Stomach (tissue), 19 donors: ENCODE data around the gene DACT2. TPM values are rescaled to one million over a fixed set of nuclear protein-coding genes. Genes with fewer than 3 reads are reported as not detected.
A peak's percentile ranks its signal among the peaks of the same experiment; 100 is the strongest.

Experiments used
- DNase-seq, 2 donors: peaks; one replicate each; pipeline versions ENCODE4 v3.0.0 to v3.0.0-alpha.2; 2013 to 2019
- H3K27ac ChIP-seq, 5 donors: fragments of 200-600 bp in 4 of 5; sonication (generic) in 4 of 5; one replicate each; pipeline ENCODE4 v1.5.1; 2013 to 2019; ENCODE audit warnings: mild to moderate bottlenecking in 1 of 5, moderate library complexity in 1 of 5
- H3K27me3 ChIP-seq, 3 donors: fragments of 200-600 bp; sonication (generic); one replicate each; pipeline ENCODE4 v1.5.1; 2017 to 2019; ENCODE audit warnings: mixed run types in 1 of 3
- H3K36me3 ChIP-seq, 4 donors: fragments of 200-600 bp; sonication (generic); 1 replicate in 3 of 4; 2 replicates in 1 of 4; pipeline ENCODE4 v1.5.1; 2016 to 2019
- H3K4me1 ChIP-seq, 4 donors: fragments of 200-600 bp; sonication (generic); one replicate each; pipeline ENCODE4 v1.5.1; 2016 to 2019
- H3K4me3 ChIP-seq, 4 donors: fragments of 200-600 bp; sonication (generic) in 3 of 4; one replicate each; pipeline ENCODE4 v1.5.1; 2016 to 2019; ENCODE audit warnings: mild to moderate bottlenecking in 1 of 4
- H3K9me3 ChIP-seq, 4 donors: fragments of 200-600 bp; sonication (generic); one replicate each; pipeline ENCODE4 v1.5.1; 2016 to 2019
- CTCF ChIP-seq, 7 experiments: fragments of 450-650 bp in 4 of 7; fragments of 200-600 bp in 3 of 7; sonication (generic) in 3 of 7; IDR thresholded peaks; one replicate each; pipeline ENCODE4 v1.5.1; 2016 to 2019; ENCODE audit warnings: antibody characterized with exemption in 7 of 7, control low read depth in 2 of 7, mild to moderate bottlenecking in 1 of 7
- EP300 ChIP-seq: sonication (generic); formaldehyde crosslinking; IDR thresholded peaks from one replicate; pipeline ENCODE4 v1.6.1; 2017; ENCODE audit warnings: antibody characterized with exemption
- POLR2A ChIP-seq, 4 donors: fragments of 450-650 bp; IDR thresholded peaks; one replicate each; pipeline ENCODE4 v1.6.1; 2016; ENCODE audit warnings: antibody characterized with exemption in 4 of 4, control low read depth in 2 of 4, mild to moderate bottlenecking in 1 of 4, moderate library complexity in 1 of 4
- POLR2AphosphoS5 ChIP-seq, 3 donors: sonication (generic); formaldehyde crosslinking; IDR thresholded peaks; one replicate each; pipeline ENCODE4 v1.6.1; 2016; ENCODE audit warnings: antibody characterized with exemption in 3 of 3
- WGBS, 5 donors: extraction: QIAGEN DNeasy Blood & Tissue Kit in 3 of 5; methylation state at CpG; one replicate each; pipeline versions ENCODE4 v1.1.5 to v1.1.7; 2013 to 2018; 5-methylcytosine and 5-hydroxymethylcytosine counted together
- intact Hi-C: fragments of 100-400 bp; cut with DNase I; formaldehyde crosslinking; loops from one replicate; pipeline ENCODE4 v1.15.1; 2023; ENCODE audit warnings: low total_unique reads
- long read RNA-seq, 10 donors: transcript quantifications; one replicate each; lab custom pipeline, GENCODE V29; 2026
- polyA plus RNA-seq, 3 donors: library from polyadenylated mRNA; stranded (reverse); fragments of 200-250 nt; gene quantifications; one replicate each; pipeline ENCODE4 v1.2.3, GENCODE V29; 2013
- total RNA-seq, 5 donors: library from RNA; depleted of rRNA; stranded (reverse); fragments of >200 nt; gene quantifications; one replicate each; pipeline versions ENCODE4 v1.1.0 to v1.2.3, GENCODE V29; 2014 to 2016
- donor health status: healthy with polysubstance abuse.
- donor health status: Bipolar disorder and iron deficiency.
- donor health status: healthy.

DACT2 gene
- total RNA-seq (1 to 10 TPM in 1 of 5 donors, under 1 TPM in 2, not detected in 2; 0.55 to 4.9 (median 0.87) TPM), polyA plus RNA-seq (1 to 10 TPM in 1 of 3 donors, under 1 TPM in 2; 0.44 to 2.9 (median 0.61) TPM)
- long read RNA-seq, donor 1, result 0 reads
- long read RNA-seq, donor 2, partial matches to known transcripts, result 0 of 1 reads
- long read RNA-seq, donor 2, other reads (novel, unspliced or antisense), result 0 of 1 reads
- long read RNA-seq, donor 3, partial matches to known transcripts, result 0 of 1 reads
- long read RNA-seq, donor 3, other reads (novel, unspliced or antisense), result 0 of 1 reads
- long read RNA-seq, donor 4, result 0 reads
- long read RNA-seq, donor 5, partial matches to known transcripts, result 0 of 1 reads
- long read RNA-seq, donor 5, other reads (novel, unspliced or antisense), result 0 of 1 reads
- long read RNA-seq, donor 6, partial matches to known transcripts, result 0 of 4 reads
- long read RNA-seq, donor 6, other reads (novel, unspliced or antisense), result 0 of 4 reads
- long read RNA-seq, donor 7, partial matches to known transcripts, result 0 of 1 reads
- long read RNA-seq, donor 7, other reads (novel, unspliced or antisense), result 0 of 1 reads
- long read RNA-seq, donor 8, partial matches to known transcripts, result 0 of 1 reads
- long read RNA-seq, donor 8, other reads (novel, unspliced or antisense), result 0 of 1 reads
- long read RNA-seq, donor 9, partial matches to known transcripts, result 0 of 1 reads
- long read RNA-seq, donor 9, other reads (novel, unspliced or antisense), result 0 of 1 reads
- long read RNA-seq, donor 10, result 0 reads

GRCh38 chr6:168319279-168320111 lies at the start of gene DACT2:
Gene DACT2, minus strand, starts transcription at chr6:168319777. Its CDS starts 144 bp downstream, at chr6:168319633.
- H3K27me3 ChIP-seq, result peaks cover 0 to 41% (median 15%) of the 10 kb centered on the region in 3 donors
- DNase-seq, result peak in 1 of 2 donors; percentile 71
- TF ChIP-seq EP300, result no peak
- TF ChIP-seq POLR2AphosphoS5 (IDR thresholded peaks at IDR 0.05), result no peak
- TF ChIP-seq POLR2A (IDR thresholded peaks at IDR 0.05), result no peak
- TF ChIP-seq CTCF (IDR thresholded peaks at IDR 0.05), result no peak
- H3K36me3 ChIP-seq, result no peaks in the 10 kb centered on the region
- H3K4me1 ChIP-seq, result peaks cover 0 to 29% (median 13%) of the 10 kb centered on the region in 4 donors
- WGBS, 5 donors, result 0 to 8% (median 2%) methylated on average over 14 to 92 of the region's 92 CpGs
- H3K4me3 ChIP-seq, result peak within 1 kb of the TSS; percentile 48 to 55 (median 50)
- H3K9me3 ChIP-seq, result peaks cover 0 to 4% (median 1%) of the 10 kb centered on the region in 4 donors
- peak within 1 kb of the TSS in 1 of 5 donors; percentile 38 for H3K27ac ChIP-seq
- intact Hi-C loops, result no loop called here

- Histone ChIP-seq H3K36me3 (no peaks in the 10 kb centered on the region), H3K9me3 (no peaks in the 10 kb centered on the region), H3K27me3 (no peaks in the 10 kb centered on the region), H3K4me1 (peaks cover 0 to 27% (median 13%) of the 10 kb centered on the region in 4 donors), H3K4me3 (no peak overlapping the region), H3K27ac (peak overlapping the region in 3 of 5 donors; percentile 4 to 56 (median 47))
- intact Hi-C loops, result no loop called here
- whole genome bisulfite sequencing, 5 donors, result 80 to 91% (median 88%) methylated on average over 7 of the region's 7 CpGs
- TF ChIP-seq POLR2A (IDR thresholded peaks at IDR 0.05), result no peak
- TF ChIP-seq EP300, result no peak
- no peak for TF ChIP-seq POLR2AphosphoS5 (IDR thresholded peaks at IDR 0.05)
- no peak for TF ChIP-seq CTCF (IDR thresholded peaks at IDR 0.05)
- no peak for DNase-seq
Measured at GRCh38 chr6:168368936-168369335, 49.4 kb upstream of the DACT2 start.

GRCh38 chr6:168368066-168368820 lies 48.7 kb upstream of the DACT2 start:
- Histone ChIP-seq H3K27me3 (no peaks in the 10 kb centered on the region), H3K4me3 (no peak overlapping the region), H3K36me3 (no peaks in the 10 kb centered on the region), H3K27ac (peak overlapping the region in 3 of 5 donors; percentile 4 to 56 (median 47)), H3K9me3 (no peaks in the 10 kb centered on the region), H3K4me1 (peaks cover 0 to 29% (median 13%) of the 10 kb centered on the region in 4 donors)
- TF ChIP-seq EP300, result no peak
- TF ChIP-seq POLR2AphosphoS5 (IDR thresholded peaks at IDR 0.05), result no peak
- TF ChIP-seq CTCF (IDR thresholded peaks at IDR 0.05), result no peak
- no peak for TF ChIP-seq POLR2A (IDR thresholded peaks at IDR 0.05)
- intact Hi-C loops, result no loop called here
- no peak for DNase-seq
- WGBS, 5 donors, result 67 to 85% (median 82%) methylated on average over 12 of the region's 12 CpGs
